GM15510 (cell line): ENCODE measurements around the gene CHPF.

Experiments used
- POLR2A ChIP-seq: IDR thresholded peaks from 3 replicates; pipeline ENCODE4 v1.6.1; 2011; ENCODE audit warnings: borderline replicate concordance; ENCODE audit not compliant: insufficient read length; ENCODE audit errors: extremely low read depth

CHPF gene

DNA sequence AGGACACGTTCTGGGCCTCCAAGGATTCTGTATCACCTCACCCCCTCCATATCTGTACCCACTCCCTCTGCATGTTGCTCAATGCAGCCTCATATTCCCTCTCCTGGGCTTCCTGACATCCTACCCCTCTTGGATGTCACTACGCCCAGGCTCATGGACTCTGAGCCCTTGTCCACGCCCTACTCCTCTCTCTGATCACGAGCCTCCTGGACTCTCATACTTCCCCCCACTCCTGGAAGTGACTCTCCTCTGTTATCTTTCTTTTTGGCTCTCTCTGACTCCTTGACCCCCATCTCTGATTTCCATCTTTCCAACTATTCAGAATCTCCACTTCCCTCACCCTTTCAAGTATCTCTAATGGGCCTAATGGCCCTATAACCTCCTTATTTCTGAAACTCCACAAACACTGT lies 2.3 kb upstream of the CHPF start:
- no peak for TF ChIP-seq POLR2A

DNA sequence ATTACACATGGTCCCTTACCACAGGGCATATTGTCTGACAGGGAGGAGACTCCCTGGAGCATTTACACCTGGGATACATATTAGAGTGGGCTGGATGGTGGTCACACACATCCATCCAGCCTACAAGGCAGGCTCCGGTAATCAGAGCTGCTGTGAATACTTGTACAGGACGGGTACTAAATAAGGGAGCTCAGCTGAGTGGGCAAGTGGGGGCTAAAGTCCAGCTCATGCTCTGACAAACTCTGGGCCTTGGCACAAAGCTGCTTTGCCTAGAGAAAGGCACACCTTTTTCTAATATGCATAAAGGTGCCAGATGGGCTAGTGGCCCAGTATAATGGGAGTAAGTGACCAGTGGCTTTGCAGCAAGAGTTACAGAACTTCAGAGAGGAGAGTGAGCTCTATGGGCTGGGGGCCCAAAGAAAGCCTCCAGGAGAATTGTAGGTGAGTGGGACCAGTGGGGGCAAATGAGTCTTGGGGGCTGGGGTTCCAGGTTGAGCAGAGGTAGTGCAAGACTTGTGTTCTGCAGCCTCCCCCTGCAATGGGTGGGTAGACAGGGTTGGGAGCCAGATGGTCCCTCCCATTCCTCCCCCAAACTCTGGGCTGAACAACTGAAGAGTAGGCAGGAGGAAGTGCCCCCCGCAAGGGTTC lies 1.8 kb upstream of the CHPF start:
- TF ChIP-seq POLR2A = no peak

DNA sequence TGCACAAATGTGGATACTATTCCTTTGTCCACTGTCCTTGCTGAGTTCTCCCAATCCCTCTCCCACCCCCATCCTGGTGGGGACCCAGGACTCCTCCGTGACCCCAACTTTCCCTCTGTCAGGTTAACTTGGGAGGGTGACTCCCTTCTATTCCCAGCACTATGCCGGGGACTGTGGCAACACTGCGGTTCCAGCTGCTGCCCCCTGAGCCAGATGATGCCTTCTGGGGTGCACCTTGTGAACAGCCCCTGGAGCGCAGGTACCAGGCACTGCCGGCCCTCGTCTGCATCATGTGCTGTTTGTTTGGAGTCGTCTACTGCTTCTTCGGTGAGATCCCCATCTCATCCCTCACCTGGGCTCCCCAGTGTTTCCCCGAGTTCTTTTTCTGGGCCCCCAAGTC lies 958 bp upstream of the CHPF start:
- TF ChIP-seq POLR2A = no peak

DNA sequence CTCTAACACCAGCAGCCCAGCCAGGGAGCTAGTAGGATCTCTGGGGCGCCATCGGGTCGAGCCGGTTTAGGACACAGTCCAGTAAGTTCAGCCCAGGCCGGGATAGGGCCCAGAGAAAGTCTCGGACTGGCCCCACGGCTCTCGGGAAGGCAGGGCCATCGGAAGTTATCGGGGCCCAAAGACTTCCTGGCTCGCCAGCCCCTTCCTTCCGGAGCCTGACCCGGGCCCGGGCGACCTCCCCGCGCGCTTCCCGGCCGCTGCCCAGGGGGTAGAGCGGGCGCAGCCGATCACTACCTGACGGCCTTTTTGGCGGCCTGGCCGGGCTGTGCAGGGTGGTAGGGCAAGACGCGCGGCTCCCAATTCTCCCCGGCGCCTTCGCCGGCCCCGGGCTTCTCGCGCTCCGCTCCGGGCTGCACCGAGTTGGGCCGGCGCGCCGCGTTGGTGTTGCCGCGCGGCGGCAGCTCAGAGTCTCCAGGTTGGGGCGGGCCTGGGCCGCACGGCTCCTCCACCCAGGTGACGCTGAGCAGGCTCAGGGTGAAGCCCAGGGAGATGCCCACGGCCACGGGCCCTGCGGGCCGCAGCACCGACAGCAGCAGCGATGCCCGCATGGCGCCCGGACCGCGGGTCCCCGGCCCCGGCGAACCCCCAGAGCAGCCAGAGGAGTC lies 546 bp downstream of the CHPF start:
- no peak for TF ChIP-seq POLR2A

DNA sequence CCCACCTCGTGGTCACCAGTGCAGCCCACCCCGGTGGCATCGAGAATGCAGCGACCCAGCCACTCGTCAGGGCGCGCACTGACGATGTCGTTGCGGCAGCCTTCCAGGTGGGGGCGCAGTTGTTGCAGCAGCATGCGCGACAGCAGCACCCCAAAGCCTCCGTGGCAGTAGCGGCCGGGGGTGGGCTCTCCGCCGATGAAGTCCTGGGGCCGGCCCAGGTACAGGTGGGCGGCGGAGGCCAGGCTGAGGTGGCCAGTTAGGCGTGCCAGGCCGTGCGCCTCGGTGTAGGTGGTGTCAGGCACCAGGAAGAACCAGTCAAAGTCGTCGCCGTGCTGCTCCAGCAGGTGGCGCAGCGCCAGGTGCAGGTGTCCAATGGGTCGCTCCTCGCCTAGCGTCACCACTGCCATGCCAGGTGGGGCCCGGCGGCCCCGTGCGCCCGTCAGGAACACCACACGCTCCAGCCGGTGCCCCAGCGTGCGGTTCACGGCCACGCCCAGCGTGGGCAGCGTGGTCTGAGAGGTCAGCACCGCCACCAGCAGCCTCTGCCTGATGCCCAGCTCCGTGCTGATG lies 1.9 kb downstream of the CHPF start:
- no peak for TF ChIP-seq POLR2A

DNA sequence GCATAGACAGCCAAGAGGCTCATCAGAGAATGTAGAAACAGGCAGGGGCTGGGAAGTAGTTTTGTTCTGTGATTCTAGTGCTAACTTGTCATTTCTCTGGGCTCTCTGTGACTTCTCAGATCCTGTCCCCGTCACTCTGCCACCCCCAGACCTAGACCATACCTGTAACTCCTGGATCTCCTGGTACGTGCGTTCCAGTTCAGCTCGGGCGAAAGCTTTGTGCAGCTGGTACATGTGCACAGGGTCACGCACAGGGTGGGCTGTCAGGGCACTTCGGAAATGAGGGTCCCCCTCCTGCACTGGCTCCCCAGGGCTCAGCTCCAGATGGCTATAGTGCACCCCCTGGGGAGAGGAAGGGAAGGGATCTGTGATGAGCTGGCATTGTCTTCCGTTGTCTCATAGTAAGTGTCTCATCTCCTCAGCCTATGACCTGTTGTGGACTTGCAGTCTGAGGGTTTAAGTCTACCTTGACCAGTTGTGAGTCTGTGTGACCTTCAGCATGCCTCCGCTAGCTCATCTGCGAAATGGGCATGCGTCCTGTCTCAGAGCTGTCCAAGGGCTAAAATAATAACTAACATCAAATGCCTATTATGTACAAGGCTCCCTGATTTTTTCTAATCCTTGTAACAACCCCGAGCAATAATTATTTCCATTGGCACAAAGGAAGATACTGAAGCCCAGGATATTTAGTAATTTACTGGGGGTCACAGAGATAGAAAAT lies 2.7 kb downstream of the CHPF start:
- no peak for TF ChIP-seq POLR2A

DNA sequence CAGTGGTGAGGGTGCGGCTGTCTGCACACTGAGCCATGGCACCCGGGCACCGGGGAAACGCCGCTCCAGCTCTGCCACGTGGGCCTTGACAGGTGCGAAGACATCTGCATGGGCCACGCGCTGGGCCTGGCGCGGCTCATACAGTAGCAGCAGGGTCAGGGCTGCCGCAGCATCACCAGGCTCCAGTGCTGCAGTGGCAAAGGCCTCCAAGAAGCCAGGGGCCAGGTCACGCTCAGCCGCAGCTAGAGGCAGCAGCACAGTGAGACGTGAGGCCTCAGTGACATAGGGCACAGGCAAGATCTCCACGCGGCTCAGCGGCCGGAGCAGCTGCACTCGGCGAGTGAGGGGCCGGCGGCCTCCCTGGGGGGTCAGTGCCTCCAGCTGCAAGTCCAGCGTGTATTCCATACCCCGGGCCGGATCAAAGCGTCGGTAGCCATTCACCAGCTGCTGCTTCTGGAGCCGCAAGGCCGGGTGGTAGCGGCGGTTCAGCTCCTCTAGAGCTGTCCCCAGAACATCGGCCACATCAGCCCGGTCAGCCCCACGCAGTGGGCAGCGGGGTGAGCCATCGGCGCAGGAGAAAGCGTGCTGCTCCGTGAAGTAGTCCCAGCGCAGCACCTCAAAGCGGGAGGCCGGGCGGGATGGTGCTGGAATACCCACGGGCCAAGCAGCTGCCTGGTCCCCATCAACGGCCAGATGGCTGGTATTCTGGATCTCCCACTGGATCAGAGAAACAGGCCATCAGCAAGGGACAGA lies 3.5 kb downstream of the CHPF start:
- TF ChIP-seq POLR2A = no peak

DNA sequence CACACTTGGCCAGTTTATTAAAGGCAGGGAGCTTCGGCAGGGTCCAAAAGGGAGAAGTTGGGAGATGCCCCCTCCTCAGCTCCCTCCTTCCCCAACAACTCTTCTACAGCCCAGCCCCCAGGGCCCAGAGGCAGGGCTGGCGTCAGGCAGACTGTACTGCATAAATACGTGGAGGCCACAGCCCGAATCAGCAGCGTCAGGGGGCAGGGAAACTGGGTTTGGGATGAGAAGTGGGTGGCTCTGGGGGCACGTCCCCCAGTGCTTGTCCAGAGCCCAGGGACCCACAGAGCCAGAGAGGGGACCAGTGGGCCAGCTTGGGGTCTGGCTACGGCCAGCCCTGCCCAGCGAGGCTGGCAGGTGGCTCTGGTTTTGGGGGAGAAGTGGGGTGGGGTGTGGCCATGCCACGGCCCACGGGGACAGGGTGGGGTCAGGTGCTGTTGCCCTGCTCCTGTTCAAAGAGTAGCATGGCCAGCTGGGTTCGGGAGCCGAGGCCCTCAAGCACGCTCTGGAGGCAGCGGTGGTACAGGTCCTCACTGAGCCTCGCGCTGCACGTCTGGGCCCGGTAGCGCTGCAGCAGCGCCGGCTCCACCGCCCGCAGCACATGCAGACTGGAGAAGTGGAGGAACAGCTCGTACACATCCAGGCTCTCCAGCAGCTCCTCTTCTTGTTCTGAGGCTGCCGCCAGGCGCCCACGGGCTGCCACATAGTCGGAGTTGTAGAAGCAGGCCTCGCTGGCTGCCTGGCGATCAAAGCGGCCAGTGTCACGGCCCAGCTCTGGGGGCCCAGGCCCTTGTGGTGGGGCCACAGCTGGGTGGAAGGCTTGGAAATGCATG lies 4.4 kb downstream of the CHPF start:
- TF ChIP-seq POLR2A = no peak

DNA sequence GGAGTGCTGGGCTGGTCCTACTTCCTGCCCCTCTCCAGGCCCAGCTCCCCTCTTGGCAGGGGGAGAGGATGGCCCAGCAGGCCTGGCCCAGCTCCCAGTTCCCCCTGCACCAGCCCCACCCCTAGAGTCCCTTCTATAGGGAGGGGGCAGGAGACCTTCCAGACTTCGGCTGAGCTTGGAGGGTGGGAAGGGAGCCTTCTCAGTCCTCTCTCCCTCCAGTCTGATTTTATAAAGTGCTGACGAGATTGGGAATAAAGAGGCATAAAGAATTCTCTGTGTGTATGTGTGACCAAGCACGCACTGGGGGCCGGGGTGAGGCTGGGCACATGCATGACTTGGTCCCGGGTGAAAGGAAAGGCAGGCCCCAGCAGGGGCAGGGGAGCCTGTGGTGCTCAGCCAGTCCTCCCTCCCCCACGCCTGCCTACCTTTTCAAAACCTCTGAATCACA lies 5.1 kb downstream of the CHPF start:
- no peak for TF ChIP-seq POLR2A

DNA sequence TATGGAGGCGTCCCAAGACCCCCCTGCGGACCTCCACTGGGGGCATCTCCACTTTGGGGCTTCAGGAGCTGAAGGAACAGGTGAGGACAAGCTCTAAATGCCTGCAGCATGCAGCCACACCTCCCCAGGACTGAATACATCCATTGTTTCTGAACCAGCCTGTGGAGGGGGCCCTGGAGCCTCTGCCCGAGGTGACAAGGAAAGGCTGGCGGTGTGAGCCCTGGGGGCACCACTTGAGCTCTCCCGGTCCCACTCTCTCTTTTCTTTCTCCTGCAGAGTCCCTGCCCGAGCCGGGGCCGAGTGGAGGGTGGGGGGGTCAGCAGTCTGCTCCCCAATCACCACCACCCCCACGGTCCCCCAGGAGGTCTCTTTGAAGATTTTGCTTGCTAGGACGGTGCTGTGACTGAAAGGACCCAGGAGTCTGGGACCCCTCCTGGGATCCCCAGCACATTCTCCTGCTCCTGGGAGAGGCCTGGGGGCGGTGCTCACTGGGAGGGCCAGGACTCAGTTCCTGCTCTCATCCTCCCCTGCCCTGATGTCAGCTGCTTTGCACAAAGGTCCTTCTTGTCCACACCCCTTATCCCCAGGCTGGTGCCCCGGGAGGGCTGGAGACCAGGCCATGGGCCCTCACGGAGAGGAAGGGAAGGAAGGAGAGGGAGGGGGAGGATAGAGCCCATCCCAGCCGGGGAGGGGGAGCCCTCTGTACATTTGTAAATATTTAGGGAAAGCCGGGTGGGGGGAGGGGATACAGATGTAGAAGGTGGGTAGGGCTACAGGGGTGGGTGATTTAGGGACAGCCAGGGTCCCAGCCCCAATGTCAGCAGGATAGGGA lies 5.7 kb downstream of the CHPF start:
- no peak for TF ChIP-seq POLR2A

DNA sequence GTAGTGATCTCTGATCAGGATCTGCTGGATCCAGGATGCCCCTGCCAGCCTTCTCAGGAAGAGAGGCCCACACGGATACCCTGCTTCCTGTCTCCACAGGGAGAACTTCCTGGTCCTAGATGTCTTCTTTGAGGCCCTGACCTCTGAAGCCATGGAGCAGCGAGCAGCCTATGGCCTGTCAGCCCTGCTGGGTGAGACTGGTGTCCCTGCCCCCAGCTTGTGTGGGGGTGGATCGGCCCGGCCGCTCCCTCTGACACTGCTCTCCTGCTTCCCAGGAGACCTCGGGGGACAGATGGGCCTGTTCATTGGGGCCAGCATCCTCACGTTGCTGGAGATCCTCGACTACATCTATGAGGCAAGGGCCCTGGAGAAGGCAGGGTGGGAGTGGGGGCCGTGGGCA lies 6.6 kb downstream of the CHPF start:
- no peak for TF ChIP-seq POLR2A

DNA sequence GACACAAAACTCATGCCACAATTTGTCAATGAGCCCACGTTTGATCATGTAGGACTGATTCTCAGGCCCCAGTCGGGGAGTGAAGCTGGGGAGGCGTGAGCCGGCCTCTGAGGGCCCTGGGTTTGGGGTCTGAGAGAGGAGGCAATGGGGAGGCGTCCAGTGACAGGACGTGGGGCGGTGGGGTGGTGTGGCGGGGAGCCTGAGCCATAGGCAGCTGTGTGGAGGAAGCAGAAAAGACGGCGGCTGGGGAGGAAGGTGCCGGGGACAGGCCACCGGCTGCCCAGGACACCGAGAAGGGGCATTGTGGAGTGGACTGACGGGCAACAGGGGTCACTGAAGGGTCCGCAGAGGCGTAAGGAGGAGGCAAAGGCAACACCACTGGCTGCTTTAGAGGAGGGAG lies 7.2 kb downstream of the CHPF start:
- TF ChIP-seq POLR2A = no peak

DNA sequence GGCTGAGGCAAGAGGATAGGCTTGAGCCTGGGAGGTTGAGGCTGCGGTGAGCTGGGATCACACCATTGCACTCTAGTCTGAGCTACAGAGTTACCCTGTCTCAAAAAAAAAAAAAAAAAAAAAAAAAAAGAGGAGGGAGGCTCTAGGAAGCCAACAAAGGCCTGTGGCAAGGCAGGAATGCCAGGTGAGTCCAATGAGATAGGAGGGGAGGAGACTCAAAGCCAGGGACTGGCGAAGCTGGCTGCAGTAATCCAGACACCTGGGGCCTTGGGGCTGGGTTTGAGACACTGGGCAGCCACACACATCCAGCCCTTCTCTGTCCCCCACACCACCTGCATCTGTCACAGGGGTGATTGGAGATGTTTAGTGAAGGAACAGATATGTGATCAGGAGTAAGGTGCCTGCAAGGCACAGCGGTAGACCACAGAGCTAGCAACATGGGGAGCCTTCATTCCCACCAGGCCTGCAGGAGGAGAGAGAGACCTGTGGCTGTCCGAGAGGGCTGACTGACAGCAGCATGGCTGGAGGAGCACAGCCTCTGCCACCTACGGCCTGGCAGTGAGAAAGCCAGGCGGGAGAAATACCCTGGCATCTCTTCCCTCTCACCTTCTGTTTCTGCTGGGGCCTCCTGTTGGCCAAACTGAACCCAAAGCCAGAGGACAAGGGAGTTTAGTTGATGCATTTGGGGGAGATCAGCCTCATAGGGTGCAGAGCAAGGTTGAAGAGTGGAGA lies 9.5 kb downstream of the CHPF start:
- no peak for TF ChIP-seq POLR2A

DNA sequence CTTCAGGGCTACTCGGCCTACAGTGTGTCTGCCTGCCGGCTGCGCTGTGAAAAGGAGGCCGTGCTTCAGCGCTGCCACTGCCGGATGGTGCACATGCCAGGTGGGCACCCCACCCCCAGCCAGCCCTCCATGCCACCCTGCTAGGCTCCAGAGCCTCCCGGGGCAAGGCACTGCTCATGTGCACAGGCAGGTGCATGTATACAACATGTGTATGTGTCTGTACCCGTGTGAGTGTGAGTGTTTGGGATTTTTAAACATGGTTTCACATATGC lies 11.3 kb downstream of the CHPF start:
- TF ChIP-seq POLR2A = no peak
